ENCODE results near the gene SNAP25.

The SNAP25 gene

GRCh38 chr20:10288954-10289646 lies 70.5 kb downstream of the SNAP25 start:
- intact Hi-C loops (cut with DNase I) = no loop called here
- DNase-seq = no peak

GRCh38 chr20:10291568-10292248 lies 73.1 kb downstream of the SNAP25 start:
- intact Hi-C loops (cut with DNase I) = no loop called here

DNA sequence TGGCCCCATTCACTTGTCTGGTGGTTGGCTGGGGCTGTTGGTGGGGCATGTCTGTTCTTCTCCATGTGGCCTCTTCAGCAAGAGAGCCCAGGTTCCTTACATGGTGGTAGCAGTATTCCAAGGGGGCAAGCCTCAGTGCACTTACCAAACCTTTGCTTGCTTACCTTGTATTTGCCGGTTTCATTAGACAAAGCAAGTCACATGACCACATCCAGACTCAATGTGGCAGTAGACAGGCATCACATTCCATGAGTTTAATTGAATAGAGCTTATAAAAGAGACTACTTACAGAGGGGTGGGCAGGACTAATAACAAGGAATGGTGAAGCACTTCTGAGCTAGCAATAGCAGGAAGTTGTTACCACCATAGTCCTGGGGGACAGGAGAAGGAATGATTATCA lies 78.6 kb downstream of the SNAP25 start:
- intact Hi-C loops (cut with DNase I) = no loop called here
- DNase-seq = no peak

More at GRCh38 chr20:10291568-10292248, 73.1 kb downstream of the SNAP25 start:
- DNase-seq = no peak

- intact Hi-C loops (cut with DNase I) = no loop called here
- no peak for DNase-seq
Measured at GRCh38 chr20:10297684-10298240, 79.1 kb downstream of the SNAP25 start.

DNA sequence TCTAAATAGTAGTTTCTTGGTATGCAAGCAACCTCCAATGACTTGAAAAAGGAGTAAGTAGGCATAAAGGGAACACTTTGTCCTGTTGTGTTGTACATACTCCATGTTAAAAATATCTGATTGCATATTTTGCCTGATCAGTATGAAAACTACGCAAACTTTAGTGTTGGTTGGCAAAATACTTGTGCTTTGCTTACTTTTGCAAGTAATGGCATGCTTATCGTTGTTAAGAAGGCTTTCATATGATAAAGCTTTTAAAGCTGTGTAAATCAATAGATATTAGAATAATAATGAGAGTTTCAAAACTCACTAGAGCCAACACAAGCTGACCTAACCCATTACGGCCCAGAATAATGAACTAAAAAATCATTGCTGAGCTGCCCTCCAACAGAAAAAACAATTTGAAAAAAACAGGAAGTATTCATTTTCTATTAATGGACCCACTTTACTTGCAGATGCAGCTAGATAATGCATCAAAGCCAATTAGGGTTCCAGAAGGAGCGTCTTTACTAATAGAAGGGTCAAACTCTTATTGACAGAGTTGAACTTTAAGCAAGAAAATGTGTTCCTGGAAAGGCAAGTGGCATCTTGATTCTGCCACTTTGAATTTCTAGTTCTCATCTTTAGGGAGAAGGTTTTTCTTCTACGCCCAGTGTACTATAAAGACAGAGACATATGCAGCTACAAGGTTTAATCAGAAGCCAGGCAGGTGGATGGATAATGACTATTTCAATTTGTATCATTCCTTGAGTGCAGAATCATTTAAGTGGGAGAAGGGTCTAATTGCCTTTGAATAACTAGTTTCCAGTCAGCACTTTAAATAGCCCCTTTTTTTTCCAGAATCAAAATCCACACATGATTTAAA lies 82.2 kb downstream of the SNAP25 start:
- intact Hi-C loops (cut with DNase I) = no loop called here
- no peak for DNase-seq

DNA sequence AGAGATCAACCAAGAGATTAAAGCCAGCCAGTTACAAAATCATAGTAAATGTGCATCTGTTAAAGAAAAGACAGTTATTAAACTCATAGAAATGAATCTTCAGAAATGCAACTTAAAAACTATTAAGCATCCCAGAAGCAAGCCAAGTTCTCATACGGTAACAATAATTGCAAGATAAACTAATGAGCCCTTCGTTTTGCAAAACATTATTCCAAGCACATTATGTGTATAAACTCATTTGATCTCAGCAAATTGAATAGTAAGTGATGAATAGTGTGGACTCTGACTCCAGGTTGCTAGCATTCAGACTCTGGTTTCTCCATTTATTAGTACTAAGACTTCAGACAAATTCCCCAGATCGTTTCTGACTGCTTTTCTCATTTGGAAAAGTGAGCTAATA lies 85.2 kb downstream of the SNAP25 start:
- intact Hi-C loops (cut with DNase I) = no loop called here
- DNase-seq = no peak

- no peak for DNase-seq
- intact Hi-C loops (cut with DNase I) = no loop called here
Measured at GRCh38 chr20:10304471-10305046, 85.9 kb downstream of the SNAP25 start.

DNA sequence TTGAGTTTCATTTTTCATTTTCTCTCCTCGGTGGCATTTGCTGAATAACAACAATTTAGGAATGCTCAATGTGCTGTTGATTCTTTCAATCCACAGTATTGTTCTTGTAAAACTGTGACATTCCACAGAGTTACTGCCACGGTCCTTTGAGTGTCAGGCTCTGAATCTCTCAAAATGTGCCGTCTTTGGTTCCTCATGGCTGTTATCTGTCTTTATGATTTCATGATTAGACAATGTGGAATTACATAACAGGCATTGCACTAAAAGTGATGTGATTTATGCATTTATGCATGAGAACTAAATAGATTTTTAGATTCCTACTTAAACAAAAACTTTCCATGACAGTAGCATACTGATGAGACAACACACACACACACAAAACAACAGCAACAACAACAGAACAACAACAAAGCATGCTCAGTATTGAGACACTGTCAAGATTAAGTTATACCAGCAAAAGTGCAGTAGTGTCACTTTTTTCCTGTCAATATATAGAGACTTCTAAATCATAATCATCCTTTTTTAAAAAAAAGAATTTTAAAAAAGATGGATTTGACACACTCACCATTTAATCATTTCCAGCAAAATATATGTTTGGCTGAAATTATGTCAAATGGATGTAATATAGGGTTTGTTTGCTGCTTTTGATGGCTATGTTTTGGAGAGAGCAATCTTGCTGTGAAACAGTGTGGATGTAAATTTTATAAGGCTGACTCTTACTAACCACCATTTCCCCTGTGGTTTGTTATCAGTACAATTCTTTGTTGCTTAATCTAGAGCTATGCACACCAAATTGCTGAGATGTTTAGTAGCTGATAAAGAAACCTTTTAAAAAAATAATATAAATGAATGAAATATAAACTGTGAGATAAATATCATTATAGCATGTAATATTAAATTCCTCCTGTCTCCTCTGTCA lies 88.1 kb downstream of the SNAP25 start:
- no peak for DNase-seq
- intact Hi-C loops (cut with DNase I) = no loop called here

DNA sequence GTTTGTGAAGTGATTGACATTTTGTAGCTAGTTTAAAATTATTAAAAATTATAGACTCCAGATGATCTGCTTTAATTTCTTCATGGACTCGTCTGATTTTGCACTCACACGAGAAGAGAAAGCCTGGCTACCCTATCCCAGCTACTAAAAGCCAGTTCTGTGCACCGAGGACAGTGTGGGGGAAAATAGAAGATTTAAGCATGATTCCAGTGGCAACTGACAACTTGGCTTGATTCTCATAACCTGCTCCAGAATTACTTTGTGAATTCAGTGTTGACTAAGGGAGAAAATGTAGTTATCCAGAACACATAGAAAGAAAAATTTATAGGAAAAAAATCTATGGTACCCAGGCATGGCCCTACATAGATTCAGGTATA lies 88.7 kb downstream of the SNAP25 start:
- no peak for DNase-seq
- intact Hi-C loops (cut with DNase I) = no loop called here

GRCh38 chr20:10308652-10309051 lies 90.0 kb downstream of the SNAP25 start:
- intact Hi-C loops (cut with DNase I) = no loop called here
- DNase-seq = no peak

GRCh38 chr20:10309326-10309725 lies 90.7 kb downstream of the SNAP25 start:
- no peak for DNase-seq
- intact Hi-C loops (cut with DNase I) = no loop called here

DNA sequence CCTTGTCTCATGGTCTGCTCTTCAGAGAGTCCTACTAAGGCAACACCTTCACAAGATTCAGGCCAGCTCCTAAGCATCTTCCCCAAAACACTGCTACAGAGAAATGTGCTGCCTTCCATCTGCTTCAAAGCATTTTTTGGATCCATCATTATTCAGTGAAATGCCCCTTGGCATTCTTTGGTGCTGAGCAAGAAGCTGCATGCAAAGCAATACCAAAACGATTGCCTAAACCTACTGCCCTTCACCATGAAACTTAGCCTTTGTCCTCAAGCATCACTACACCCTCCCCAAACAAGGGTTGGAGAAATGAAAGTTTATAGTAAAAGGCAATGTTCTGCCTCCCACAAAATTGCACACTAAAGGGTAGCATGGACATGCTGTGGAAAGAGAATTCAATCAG lies 93.5 kb downstream of the SNAP25 start:
- DNase-seq = no peak
- intact Hi-C loops (cut with DNase I) = no loop called here

- intact Hi-C loops (cut with DNase I) = no loop called here
- DNase-seq = no peak
Measured at GRCh38 chr20:10313215-10313614, 94.6 kb downstream of the SNAP25 start.

DNA sequence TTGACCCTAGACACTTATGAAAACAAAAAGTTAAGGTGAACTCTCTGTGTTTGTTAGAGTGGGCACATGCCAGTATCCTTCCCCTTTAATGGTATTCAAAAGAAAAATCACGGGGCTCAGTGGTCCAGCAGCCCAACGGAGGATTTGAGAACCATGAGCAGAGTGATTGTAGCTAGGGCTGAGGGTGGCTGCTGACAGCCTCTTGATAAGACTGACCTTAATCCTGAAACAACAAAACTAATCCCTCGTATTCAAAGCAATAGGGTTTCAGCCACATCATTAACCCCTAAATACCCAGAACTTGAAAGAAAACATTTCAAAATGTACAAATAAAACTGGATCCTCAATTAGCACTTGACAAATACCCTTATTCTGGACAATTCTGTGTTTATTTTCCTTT lies 95.1 kb downstream of the SNAP25 start:
- intact Hi-C loops (cut with DNase I) = no loop called here
- DNase-seq = no peak

GRCh38 chr20:10314198-10314597 lies 95.6 kb downstream of the SNAP25 start:
- intact Hi-C loops (cut with DNase I) = no loop called here
- peak in 25 of 42 donors; percentile 16 to 83 (median 52) for DNase-seq

GRCh38 chr20:10315138-10315537 lies 96.5 kb downstream of the SNAP25 start:
- DNase-seq = no peak
- intact Hi-C loops (cut with DNase I) = no loop called here

DNA sequence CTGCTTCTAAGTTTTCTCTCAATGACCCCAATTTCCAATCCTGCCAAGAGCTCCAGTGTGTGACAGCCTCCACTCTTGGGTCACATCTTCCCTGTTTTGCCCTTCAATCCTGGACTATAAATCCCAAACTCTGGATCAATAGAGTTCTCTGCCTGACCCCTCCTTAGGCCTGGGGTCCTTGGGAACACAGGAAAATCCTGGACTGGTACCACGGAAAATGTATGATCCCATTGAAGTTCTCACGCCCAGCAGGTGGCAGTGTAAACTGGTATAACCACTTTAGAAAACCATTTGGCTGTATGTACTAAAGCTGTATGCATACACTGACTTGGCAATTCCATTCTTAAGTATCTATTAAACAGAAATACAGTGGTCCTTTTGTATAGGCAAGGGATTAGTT lies 98.0 kb downstream of the SNAP25 start:
- DNase-seq = no peak
- intact Hi-C loops (cut with DNase I) = no loop called here

DNA sequence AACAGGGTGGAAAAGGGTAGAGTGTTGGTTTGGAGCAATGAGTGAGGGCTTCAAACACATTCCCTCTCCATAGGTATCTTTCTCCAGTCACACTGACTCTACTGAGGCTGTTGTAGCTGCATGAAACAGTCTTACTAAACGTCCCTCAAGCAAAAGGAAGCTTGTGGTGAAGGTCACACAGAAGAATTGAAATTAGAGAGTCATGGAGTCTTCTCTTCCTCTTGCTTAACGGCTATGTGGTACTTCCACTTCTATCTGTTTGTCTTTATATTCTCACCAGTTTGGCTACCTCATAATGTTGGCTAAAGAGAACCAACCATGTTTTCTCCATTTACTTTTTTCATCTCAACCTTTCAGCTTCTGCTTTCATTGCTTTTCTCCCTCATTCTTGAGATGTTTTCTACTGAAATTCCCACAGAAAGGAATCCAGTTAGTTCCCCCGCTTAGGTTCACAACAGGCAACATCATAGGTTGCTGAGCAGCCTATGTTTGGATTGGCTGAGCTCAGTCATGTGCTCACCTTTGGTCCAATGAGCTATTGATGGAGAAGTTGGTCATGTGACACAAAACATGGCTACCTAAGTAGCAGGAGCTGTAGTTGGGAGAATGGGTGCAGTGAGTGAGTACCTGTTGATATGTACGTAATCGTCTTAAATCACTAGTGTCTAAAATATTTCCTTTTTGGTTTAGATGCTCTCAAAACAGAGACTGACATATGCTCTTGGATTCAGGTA lies 99.8 kb downstream of the SNAP25 start:
- intact Hi-C loops (cut with DNase I) = no loop called here
- no peak for DNase-seq
